MV-4-11 (cell line): ENCODE data around the gene TIAM1.
A peak's percentile ranks its signal among the peaks of the same experiment; 100 is the strongest.

ENCODE experiments used
- DNase-seq: peaks from one replicate; lab custom pipeline; 2025; lab: John Stamatoyannopoulos, UW

Gene TIAM1

GRCh38 chr21:31354604-31355443, 10.8 kb upstream of the TIAM1 start:
- no peak for DNase-seq

DNA sequence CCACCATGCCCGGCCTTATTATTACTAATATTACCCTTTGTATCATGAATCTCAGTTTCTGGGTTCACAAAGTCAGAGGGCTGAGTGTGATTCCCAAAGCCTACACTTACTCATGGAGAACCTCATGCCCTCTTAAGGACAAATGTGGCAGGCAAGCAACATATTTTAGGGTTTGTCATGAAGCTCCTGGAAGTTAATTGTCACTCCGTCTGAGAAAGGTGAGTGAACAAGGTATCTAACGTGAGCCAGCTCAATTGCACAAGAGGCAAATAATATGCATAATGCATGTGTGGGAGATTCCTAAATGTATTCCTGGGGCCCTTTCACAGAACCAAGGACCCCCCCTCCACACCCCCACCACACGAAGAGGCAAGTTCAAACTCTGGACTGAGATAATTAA, 10.1 kb upstream of the TIAM1 start:
- DNase-seq = no peak

GRCh38 chr21:31352836-31353235, 8.8 kb upstream of the TIAM1 start:
- no peak for DNase-seq

GRCh38 chr21:31351960-31352359, 7.9 kb upstream of the TIAM1 start:
- DNase-seq = no peak

DNA sequence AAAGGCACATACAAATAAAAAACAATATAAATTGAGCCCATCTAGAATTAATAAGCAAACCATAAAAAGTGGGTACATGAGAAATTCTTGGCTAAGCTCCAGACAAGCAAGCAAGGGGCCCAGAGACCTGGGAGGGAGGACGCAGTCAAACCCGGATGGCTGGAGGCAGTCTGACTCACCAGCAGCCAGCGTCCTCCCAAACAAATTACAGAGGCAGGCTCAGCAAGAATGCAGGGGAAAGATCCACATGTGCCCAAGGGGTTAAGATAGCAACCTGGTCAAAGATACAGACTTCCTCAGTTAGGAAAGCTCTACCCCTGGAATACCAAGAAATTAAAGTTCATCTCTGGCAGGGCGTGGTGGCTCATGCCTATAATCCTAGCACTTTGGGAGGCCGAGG, 7.4 kb upstream of the TIAM1 start:
- no peak for DNase-seq

- no peak for DNase-seq
These were observed 5.1 kb upstream of the TIAM1 start for GRCh38 chr21:31349208-31349607.

DNA sequence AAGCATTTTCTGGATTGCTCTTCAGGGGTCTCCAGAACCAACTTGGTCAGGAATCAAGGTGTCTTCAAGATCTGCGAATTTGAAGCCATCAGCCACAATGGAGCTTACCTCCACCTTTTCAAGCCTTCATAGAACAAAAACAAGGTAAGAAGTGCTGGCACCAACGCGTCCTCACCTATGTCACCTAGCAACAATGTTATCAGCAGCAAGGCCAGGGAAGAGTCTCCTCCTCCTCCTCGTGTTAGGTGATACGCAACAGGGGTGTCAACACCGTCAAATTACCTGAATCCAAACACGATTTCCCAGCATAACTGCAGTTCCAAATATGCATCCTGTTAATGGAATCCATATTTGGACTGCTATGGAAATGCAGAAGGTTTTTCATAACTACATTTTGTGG, 4.1 kb upstream of the TIAM1 start:
- no peak for DNase-seq

DNA sequence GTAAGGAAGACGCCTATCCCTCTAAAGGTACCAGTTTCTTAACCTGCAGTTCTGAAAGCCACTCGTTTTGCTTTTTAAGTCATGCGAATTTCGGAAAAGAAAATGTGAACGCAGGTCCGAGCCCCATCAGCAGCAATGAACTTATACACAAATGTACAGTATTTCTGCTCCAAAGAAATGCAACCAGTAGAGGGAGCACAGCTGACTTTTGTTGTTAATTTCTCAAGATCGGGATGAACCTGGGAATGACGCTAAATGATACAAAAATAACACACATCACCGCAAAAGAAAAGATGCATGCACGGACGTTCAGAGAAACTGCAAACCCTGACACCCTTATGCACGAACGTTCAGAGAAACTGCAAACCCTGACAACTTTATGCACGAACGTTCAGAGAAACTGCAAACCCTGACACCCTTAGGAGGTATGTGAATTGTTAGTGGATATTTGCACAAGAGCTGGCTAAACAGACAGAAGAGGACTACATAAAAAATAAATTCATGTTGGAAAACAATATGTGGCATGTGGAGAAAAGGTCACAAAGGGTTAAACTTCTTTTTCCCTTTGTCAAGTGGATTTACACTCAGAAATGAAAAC, 3.5 kb upstream of the TIAM1 start:
- DNase-seq = no peak

DNA sequence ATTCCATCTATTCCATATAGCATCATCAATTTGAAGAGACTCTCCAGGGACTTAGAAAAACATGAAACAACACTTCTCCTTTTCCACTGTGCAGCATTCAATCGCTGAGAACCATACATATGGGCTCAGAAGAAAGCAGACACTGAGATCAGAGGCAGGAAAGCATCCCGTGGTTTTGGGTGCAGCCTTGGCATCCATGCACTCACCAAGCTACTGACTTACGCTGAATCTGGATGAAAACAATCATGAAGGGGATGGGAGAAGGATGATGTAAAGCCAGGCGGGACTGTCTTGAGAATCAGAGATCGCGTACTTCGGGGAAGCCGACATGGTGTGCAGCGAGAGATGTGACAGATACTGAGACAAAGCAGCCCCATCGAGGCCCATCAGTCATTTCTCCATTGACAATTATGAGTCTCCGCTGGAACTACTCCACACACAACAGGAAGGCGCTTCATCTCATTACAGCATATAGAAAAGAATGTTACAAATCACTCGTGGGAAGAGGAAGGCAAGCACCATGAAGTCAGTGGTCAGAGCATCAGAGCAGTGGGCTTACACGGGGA, 2.3 kb upstream of the TIAM1 start:
- no peak for DNase-seq

DNA sequence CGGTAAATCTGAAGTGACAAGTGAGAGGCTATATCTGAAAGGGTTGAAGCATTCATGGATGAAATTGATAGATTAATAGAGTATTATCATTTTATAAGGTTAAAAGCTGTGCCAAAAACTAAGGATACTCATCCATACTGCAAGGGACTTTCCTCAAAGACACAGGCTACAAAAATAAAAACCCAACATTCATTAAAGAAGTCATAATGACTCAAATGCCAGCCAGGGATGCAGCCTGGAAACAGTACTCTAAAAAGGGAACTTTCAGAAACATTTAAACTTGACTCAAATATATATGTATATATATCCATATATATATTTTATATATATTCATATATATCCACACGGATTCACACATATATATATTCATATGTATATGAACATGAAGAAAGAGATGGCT, 1.1 kb upstream of the TIAM1 start:
- no peak for DNase-seq

DNA sequence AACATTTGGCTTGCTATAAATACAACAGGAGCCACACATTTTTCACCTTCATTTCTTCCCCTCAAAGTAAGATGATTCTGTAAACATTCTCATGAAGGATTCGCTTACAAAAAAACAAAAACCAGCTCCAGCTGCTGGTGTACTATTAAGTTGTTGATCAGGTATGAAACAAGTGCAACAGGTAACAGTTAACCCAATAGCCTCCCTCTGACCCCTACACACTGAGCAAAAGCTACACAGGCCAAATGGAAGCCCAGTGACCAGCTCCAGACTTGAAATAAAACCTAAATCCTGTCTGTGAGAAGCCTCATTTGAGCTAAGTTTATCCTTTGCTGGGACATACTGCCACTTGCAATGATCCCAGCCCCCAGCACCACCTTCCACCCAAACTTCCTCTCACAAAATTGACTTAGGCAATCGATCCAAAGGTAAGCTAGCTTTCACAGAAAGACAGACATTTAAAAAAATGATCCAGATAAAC, 991 bp downstream of the TIAM1 start:
- no peak for DNase-seq

DNA sequence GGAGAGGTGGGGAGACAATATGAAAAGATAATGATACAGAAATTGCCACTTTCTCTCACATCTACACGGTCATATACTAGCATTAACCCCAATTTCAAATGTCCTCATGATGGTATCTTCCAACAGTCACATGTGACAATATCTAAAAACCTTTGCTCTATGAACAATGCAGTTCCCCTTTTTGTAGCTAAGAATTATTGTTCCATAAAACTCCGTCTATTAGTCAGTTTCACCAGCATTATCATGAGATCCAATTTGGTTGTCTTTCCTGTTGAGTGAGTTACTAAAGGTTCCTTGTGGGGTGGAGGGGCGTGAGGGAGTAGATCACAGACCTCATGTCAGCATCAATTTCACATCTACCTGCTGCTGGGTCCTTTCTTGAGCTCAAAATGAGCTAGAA, 1.7 kb downstream of the TIAM1 start:
- DNase-seq = peak; percentile 55

- DNase-seq = peak; percentile 17
These were observed 3.0 kb downstream of the TIAM1 start for GRCh38 chr21:31340942-31341487.

DNA sequence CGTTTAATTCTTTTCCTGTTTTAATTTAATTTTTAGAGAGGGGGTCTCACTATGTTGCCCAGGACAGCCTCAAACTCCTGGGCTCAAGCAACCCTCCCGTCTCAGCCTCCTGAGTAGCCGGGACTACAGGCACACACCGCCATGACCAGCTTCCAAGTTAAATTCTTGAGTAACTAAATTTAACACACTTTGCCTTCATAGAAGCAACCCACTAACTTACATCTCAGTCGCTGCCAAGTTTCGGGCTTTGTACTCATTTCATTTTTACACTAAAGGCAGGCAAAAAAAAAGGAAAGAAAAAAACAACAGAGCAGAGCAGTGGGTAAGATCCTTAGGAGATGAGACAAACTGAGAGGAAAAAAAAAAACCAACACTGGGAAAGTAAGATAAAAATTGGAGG, 3.5 kb downstream of the TIAM1 start:
- DNase-seq = no peak

DNA sequence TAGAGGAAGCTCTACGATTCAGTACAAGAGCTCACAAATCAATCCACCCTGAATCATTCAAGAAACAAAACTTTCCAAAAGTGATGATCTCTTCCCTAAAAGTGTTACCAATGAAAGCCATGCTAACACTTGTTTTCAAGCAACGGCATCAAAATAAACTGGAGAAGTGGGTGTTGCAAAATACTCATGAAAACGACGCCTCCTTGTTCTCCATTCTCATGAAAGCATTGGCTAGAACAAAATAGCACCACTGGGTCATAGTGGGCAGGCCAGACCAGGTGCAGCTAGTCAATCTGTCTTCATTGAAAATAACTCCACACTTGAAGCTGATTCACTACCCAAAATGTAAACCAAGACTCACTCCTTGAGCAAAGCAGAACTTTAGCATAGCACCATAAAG, 4.3 kb downstream of the TIAM1 start:
- peak; percentile 69 for DNase-seq

GRCh38 chr21:31338908-31339368, 5.1 kb downstream of the TIAM1 start:
- no peak for DNase-seq

DNA sequence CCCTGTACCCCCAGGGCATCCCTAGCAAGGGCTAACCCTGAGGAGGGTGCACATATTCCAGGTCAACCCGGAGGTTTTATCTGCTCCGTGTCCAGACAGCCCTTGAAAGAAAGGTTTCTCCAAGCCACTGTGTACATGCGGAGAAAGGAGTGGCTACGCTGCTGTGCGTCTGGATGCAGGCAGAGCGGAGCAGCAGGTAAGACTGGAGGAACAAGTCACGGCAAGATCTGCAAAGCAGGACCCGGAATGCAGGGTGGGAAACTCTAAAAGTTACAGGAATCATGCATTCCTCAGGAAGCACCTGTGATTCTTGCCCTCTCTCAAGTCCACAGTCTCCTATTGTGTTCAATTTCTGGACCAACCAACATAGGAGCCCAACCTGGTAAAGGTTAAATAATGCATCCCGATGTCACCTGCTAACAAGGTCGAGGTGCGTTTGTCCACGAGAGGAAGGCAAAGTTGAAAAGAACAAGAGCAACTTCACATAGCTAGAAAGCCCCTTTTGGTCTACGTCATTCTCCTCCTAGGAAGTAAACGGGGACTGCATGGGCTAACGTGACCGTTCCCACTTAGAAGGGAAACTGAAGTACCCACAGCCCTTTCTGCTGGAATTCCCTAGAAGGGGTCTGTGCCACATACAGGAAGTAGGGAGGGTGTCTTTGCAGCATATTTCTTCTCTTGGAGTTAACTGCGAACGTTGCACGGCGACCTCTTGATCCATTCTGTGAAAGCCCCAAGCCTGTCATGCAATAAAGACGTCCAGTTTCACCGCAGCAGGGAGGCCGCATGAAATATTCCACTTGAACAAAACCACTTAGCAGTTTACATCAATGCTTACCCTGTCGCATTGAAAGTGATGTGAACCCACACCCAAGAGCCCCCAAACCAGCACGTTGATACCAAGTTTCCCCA, 5.8 kb downstream of the TIAM1 start:
- DNase-seq = peak; percentile 47

GRCh38 chr21:31337086-31337485, 7.0 kb downstream of the TIAM1 start:
- no peak for DNase-seq

- no peak for DNase-seq
These were observed 7.4 kb downstream of the TIAM1 start for GRCh38 chr21:31336739-31337040.

GRCh38 chr21:31335957-31336738, 7.9 kb downstream of the TIAM1 start:
- peak; percentile 76 for DNase-seq

GRCh38 chr21:31334648-31335121, 9.4 kb downstream of the TIAM1 start:
- DNase-seq = no peak
